Esophagus squamous epithelium (tissue), 4 donors: ENCODE results near the gene BBOX1.

Source experiments
- POLR2A ChIP-seq, 4 donors: fragments of 450-650 bp; IDR thresholded peaks; one replicate each; pipeline ENCODE4 v1.6.1; 2017; ENCODE audit warnings: antibody characterized with exemption in 4 of 4, mild to moderate bottlenecking in 4 of 4, moderate library complexity in 3 of 4
- TF ChIP-seq, protein P1 (sequence below), 6 experiments: fragments of 450-650 bp in 4 of 6; fragments of 200-600 bp in 2 of 6; sonication (generic) in 2 of 6; IDR thresholded peaks; one replicate each; pipeline ENCODE4 v1.5.1; 2016 to 2019; ENCODE audit warnings: antibody characterized with exemption in 6 of 6, mild to moderate bottlenecking in 4 of 6, moderate library complexity in 4 of 6

DNA sequence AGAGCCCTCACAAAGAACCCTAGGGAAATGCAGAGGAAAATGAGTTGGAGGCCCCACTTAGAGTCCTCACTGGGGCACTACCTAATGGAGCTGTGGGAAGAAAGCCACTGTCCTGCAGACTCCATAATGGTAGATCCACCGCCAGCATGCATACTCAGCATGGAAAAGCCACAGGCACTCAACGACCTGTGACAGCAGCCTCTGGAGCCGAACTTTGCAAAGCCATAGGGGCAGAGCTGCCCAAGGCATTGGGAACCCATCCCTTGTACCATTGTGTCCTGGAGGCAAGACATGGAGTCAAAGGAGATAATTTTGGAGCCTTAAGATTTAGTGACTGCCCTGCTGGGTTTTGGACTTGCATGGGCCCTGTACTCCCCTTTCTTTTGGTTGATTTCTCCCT, 18.8 kb downstream of the BBOX1 start:
- no peak for TF ChIP-seq POLR2A (IDR thresholded peaks at IDR 0.05)
- TF ChIP-seq, protein P1, sequence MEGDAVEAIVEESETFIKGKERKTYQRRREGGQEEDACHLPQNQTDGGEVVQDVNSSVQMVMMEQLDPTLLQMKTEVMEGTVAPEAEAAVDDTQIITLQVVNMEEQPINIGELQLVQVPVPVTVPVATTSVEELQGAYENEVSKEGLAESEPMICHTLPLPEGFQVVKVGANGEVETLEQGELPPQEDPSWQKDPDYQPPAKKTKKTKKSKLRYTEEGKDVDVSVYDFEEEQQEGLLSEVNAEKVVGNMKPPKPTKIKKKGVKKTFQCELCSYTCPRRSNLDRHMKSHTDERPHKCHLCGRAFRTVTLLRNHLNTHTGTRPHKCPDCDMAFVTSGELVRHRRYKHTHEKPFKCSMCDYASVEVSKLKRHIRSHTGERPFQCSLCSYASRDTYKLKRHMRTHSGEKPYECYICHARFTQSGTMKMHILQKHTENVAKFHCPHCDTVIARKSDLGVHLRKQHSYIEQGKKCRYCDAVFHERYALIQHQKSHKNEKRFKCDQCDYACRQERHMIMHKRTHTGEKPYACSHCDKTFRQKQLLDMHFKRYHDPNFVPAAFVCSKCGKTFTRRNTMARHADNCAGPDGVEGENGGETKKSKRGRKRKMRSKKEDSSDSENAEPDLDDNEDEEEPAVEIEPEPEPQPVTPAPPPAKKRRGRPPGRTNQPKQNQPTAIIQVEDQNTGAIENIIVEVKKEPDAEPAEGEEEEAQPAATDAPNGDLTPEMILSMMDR (IDR thresholded peaks at IDR 0.05): no peak
